GM12891 (cell line): Measurements from ENCODE around the gene PCARE.

Experiments
- DNase-seq: peaks from one replicate; pipeline ENCODE4 v3.0.0; 2011; ENCODE audit warnings: low spot score; ENCODE audit not compliant: insufficient read length
- FAIRE-seq: peaks from 2 replicates; lab custom pipeline; 2011; peaks lifted over from hg19 to GRCh38; lab: Jason Lieb, UNC
- PAX5 ChIP-seq: IDR thresholded peaks from 2 replicates; pipeline ENCODE4 v1.6.1; 2011; ENCODE audit warnings: low read length, moderate library complexity, mild to moderate bottlenecking; ENCODE audit not compliant: insufficient read depth, severe bottlenecking
- POLR2A ChIP-seq: IDR thresholded peaks from 2 replicates; pipeline ENCODE4 v1.6.1; 2011; ENCODE audit warnings: low read depth, low read length, control low read depth
- POLR2AphosphoS5 ChIP-seq: IDR thresholded peaks from 2 replicates; pipeline ENCODE4 v1.6.1; 2011; ENCODE audit warnings: low read depth, low read length, control low read depth
- POU2F2 ChIP-seq: IDR thresholded peaks from 2 replicates; pipeline ENCODE4 v1.6.1; 2011; ENCODE audit warnings: low read depth, mild to moderate bottlenecking, control low read depth, low read length, moderate library complexity
- SPI1 ChIP-seq: IDR thresholded peaks from 2 replicates; pipeline ENCODE4 v1.6.1; 2011; ENCODE audit warnings: low read depth, low read length, control low read depth
- TAF1 ChIP-seq: IDR thresholded peaks from 2 replicates; pipeline ENCODE4 v1.6.1; 2011; ENCODE audit warnings: low read depth, low read length, control low read depth

The PCARE gene

GRCh38 chr2:29047083-29047845 is 27.1 kb downstream of the PCARE start:
- DNase-seq (no peak), FAIRE-seq (no peak)
- no peak for TF ChIP-seq TAF1
- TF ChIP-seq POU2F2, result no peak

GRCh38 chr2:29046321-29046720 is 28.0 kb downstream of the PCARE start:
- TF ChIP-seq TAF1, result no peak
- TF ChIP-seq PAX5, result no peak
- no peak for TF ChIP-seq POLR2AphosphoS5
- TF ChIP-seq POLR2A, result no peak
- no peak for TF ChIP-seq SPI1
- TF ChIP-seq POU2F2, result no peak
- FAIRE-seq, result no peak
- DNase-seq, result no peak

- FAIRE-seq, result no peak
- TF ChIP-seq POU2F2 (no peak), TAF1 (no peak), POLR2AphosphoS5 (no peak), PAX5 (no peak), POLR2A (no peak), SPI1 (no peak)
- DNase-seq, result no peak
Measured at GRCh38 chr2:29044459-29044858, 29.9 kb downstream of the PCARE start.

DNA sequence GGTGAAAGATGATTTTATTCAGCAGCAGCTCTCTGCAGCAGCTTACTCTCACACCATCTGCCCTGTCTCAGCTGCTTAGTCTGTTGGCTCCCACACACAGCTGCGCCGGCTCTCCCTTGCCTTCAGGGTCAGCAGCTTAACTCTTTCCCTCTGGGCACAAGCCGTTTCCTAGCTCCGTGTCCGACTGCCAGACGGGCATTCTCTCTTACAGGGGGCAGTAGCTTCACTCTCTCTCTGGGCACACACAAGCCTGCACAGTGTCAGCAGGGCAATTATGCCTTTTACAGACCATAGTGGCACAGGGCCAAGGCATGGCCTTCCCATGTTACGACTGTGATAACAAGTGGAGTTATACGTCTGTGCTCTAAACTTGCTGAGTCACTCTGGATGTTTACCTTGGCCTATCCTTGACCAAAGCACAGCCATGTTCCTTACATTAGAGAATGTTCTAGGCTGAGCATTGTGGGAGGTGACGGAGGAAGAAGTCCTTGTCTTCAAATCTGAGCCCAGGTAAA is 31.7 kb downstream of the PCARE start:
- FAIRE-seq (no peak), DNase-seq (no peak)
- TF ChIP-seq POLR2AphosphoS5 (no peak), PAX5 (no peak), SPI1 (no peak), POLR2A (no peak), POU2F2 (no peak), TAF1 (no peak)

DNA sequence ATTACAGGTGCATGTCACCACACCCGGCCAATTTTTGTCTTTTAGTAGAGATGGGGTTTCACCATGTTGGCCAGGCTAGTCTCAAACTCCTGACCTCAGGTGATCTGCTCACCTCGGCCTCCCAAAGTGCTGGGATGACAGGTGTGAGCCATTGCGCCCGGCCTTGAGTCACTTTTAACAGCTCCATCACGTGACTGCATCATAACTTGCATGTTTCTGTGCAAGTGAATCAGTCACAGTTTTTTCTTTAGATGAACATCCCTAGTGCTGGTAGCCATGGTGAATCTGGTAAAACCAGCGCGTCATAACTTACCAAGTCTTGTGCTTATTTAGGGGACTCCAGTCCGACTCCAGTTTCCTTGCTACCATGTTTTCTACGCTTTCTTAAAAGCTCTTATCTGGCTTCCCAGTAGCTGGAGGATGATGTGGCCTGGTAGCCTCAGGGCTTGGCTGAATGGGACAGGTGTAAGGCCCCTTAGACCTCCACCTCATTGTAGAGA is 33.1 kb downstream of the PCARE start:
- DNase-seq (no peak), FAIRE-seq (no peak)
- TF ChIP-seq POU2F2 (no peak), TAF1 (no peak), PAX5 (no peak), SPI1 (no peak), POLR2A (no peak), POLR2AphosphoS5 (no peak)

- DNase-seq (no peak), FAIRE-seq (no peak)
- TF ChIP-seq POLR2A (no peak), POLR2AphosphoS5 (no peak), PAX5 (no peak)
Measured at GRCh38 chr2:29040552-29040951, 33.8 kb downstream of the PCARE start.

DNA sequence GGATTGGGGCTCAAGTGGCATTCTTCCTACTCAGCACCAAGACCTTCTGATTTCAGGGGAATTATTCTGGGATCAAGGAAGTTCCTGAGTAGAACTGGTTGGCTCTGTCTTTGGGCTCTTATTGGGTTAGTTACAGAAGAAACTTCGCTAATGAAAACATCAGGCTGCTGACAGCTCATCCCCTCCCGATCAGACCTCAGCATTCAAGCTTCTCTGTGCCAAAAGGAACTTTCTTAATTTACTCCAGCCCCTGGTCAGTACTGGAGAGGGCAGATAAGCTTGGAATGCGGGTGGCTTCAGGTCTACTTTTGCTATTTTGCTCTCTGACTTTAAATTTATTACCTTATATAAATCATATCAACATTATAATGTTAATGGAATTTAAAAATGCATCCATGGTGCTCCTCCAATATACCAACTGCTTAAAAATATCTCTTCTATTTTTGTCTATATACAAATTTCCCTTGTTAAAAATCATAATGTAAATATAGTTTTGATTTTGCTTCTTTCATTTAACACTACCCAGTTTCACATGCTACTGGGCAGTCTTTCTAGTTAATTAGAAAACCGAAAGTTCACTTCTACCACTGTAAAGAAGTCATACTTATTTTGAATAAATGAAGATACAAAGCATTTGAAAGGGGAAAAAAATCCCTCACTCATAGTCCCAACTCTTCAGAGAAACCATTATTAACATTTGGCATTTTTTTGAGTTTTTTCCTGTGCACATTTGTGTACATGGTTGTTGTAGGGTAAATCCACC is 34.4 kb downstream of the PCARE start:
- TF ChIP-seq TAF1 (no peak), POLR2AphosphoS5 (no peak), POLR2A (no peak), PAX5 (no peak), SPI1 (no peak), POU2F2 (no peak)
- no peak for FAIRE-seq

DNA sequence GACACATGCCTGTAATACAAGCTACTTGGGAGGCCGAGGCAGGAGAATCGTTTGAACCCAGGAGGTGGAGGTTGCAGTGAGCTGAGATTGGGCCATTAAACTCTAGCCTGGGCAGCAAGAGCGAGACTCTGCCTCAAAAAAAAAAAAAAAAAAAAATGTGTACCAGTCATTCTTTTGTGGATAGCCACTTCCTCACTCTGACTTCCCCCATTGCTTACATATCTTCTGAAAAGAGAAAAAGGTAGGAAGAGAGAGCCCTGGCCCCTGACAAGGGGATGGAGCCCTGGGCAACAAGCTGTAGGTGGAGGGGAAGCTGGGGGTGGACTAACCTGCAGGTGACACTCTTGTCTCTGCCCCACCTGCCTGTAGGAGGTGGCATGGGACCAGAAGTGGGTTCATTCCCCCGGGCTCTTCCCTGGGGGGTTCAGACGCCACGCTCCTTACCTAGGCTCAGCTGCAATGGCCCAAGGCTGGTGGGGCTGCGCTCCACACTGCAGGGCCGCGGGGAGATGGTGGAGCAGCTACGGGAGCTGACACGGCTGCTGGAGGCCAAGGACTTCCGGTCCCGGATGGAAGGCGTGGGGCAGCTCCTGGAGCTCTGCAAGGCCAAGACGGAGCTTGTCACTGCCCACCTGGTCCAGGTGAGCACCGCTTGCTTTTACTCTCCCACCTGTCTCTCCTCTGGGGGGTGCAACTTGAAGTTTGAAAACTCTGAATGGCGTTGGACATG is 39.1 kb downstream of the PCARE start:
- TF ChIP-seq SPI1 (0 out of 2 replicates have a peak, but pooled peaks have one; percentile 16), POLR2AphosphoS5 (no peak), POLR2A (no peak), PAX5 (no peak), POU2F2 (no peak)
- FAIRE-seq, result no peak

More for the DNA sequence above, 34.4 kb downstream of the PCARE start:
- DNase-seq, result no peak

DNA sequence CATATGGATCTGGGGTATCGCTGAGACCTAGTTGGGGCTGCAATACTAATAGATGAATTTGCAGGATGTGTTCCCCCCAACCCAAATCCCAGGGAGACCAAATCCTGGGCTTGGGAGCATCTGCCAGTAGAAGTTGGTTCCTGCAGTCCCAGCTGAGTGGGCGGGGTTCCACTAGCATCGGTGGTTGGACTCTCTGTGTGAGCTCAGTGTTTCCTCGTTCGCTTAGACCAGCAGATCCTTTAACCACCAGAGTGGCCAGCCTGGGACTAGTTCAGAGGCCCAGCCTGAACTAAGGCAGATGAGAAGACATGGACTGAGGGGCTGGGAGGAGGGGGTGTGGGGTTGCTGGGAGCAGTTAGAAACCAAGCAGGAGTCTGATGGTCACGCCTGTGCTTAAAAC is 40.7 kb downstream of the PCARE start:
- TF ChIP-seq POU2F2, result no peak
- no peak for TF ChIP-seq SPI1
- no peak for TF ChIP-seq PAX5
- no peak for TF ChIP-seq POLR2A
- no peak for TF ChIP-seq POLR2AphosphoS5
- no peak for TF ChIP-seq TAF1
- FAIRE-seq (no peak), DNase-seq (no peak)

More for the DNA sequence above, 39.1 kb downstream of the PCARE start:
- DNase-seq, result no peak
